Measurements from ENCODE around the gene SRD5A3.

The SRD5A3 gene

GRCh38 chr4:55405073-55405472 is 59.0 kb downstream of the SRD5A3 start:
- in situ Hi-C loops (cut with MboI; ENCODE audit: low sequenced_read_pairs), result no loop called here

- in situ Hi-C loops (cut with MboI; ENCODE audit: low sequenced_read_pairs), result no loop called here
These were observed 60.5 kb downstream of the SRD5A3 start for GRCh38 chr4:55406545-55406944.

GRCh38 chr4:55407119-55407518 is 61.1 kb downstream of the SRD5A3 start:
- in situ Hi-C loops (cut with MboI; ENCODE audit: low sequenced_read_pairs), result no loop called here

GRCh38 chr4:55407764-55408163 is 61.7 kb downstream of the SRD5A3 start:
- in situ Hi-C loops (cut with MboI; ENCODE audit: low sequenced_read_pairs), result no loop called here

- in situ Hi-C loops (cut with MboI; ENCODE audit: low sequenced_read_pairs), result no loop called here
These were observed 63.6 kb downstream of the SRD5A3 start for GRCh38 chr4:55409468-55410171.

GRCh38 chr4:55410431-55410830 is 64.4 kb downstream of the SRD5A3 start:
- in situ Hi-C loops (cut with MboI; ENCODE audit: low sequenced_read_pairs), result no loop called here

GRCh38 chr4:55411621-55412020 is 65.6 kb downstream of the SRD5A3 start:
- in situ Hi-C loops (cut with MboI; ENCODE audit: low sequenced_read_pairs), result no loop called here

- in situ Hi-C loops (cut with MboI; ENCODE audit: low sequenced_read_pairs), result no loop called here
These were observed 70.1 kb downstream of the SRD5A3 start for GRCh38 chr4:55416176-55416575.
